RWPE1 (cell line): ENCODE data around the gene CD300LF.
A peak's percentile ranks its signal among the peaks of the same experiment; 100 is the strongest.

Experiments
- CTCF ChIA-PET: fragments of 350-600 bp; sonication (Branson Sonifier 250); formaldehyde crosslinking; extraction: SDS; loops from one replicate; lab custom pipeline; 2021; lab: Yijun Ruan, JAX
- POLR2A ChIA-PET: fragments of 400-600 bp; formaldehyde crosslinking; extraction: SDS; loops from one replicate; lab custom pipeline; 2020; ENCODE audit warnings: antibody characterized with exemption; ENCODE audit not compliant: low non-redundant PET; lab: Yijun Ruan, JAX
- DNase-seq: peaks from one replicate; pipeline ENCODE4 v3.0.0; 2012; ENCODE audit warnings: low spot score
- H3K27ac ChIP-seq: fragments of 450-650 bp; 2 replicates; pipeline ENCODE4 v1.5.1; 2017
- TF ChIP-seq, protein P1 (sequence below): fragments of 450-650 bp; conservative IDR thresholded peaks from 2 replicates; pipeline ENCODE4 v1.5.1; 2017; ENCODE audit warnings: low read depth, mild to moderate bottlenecking

Gene CD300LF

GRCh38 chr17:74680941-74681340 is 31.8 kb downstream of the CD300LF start:
- ChIA-PET POLR2A (interaction anchor here (0.5 kb wide), 1 partner anchor 376 kb away, joined by 5 read pairs; no protein-coding TSS in a partner anchor), CTCF (no interaction called here)
- TF ChIP-seq, protein P1, sequence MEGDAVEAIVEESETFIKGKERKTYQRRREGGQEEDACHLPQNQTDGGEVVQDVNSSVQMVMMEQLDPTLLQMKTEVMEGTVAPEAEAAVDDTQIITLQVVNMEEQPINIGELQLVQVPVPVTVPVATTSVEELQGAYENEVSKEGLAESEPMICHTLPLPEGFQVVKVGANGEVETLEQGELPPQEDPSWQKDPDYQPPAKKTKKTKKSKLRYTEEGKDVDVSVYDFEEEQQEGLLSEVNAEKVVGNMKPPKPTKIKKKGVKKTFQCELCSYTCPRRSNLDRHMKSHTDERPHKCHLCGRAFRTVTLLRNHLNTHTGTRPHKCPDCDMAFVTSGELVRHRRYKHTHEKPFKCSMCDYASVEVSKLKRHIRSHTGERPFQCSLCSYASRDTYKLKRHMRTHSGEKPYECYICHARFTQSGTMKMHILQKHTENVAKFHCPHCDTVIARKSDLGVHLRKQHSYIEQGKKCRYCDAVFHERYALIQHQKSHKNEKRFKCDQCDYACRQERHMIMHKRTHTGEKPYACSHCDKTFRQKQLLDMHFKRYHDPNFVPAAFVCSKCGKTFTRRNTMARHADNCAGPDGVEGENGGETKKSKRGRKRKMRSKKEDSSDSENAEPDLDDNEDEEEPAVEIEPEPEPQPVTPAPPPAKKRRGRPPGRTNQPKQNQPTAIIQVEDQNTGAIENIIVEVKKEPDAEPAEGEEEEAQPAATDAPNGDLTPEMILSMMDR = no peak
- H3K27ac ChIP-seq = no peak overlapping the region
- DNase-seq = no peak

DNA sequence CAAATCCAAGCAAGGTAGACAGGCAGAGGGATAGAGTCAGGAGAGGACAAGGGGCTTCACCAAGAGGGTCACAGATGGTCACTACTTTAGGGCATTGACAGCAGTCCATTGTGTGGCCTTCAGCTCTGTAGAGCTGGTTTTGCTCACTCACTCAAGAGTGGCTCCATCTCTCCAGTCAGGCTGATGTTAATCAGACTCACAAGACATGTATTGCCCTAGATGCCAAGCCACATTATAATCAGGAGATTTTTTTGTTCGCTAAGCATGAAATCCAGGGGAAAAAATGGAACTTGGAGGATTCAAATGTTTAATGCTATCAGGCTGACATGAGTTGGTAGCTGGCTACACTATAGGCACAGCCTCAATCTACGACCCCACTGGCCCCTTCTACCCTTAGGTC is 32.5 kb downstream of the CD300LF start:
- no peak for DNase-seq
- POLR2A ChIA-PET = no interaction called here
- no peak overlapping the region for H3K27ac ChIP-seq
- CTCF ChIA-PET = no interaction called here
- TF ChIP-seq, protein P1 = no peak

DNA sequence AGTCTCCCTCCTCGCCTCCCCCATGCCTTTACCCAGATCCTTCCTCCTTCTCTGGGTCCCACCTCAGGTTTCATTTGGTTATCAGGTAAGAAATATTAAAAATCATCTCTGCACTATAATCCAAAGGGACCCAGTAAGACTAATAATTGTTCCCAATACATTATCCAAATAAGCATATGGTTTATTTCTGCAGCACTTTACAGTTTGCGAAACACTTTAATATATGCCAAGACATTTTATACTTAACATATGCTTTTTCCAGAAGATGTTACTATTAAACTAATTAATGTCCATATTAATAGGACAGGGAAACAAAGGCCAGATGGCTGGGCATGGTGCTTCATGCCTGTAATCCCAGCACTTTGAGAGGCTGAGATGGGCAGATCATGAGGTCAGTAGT is 33.3 kb downstream of the CD300LF start:
- POLR2A ChIA-PET = no interaction called here
- DNase-seq = no peak
- TF ChIP-seq, protein P1 = no peak
- CTCF ChIA-PET = no interaction called here
- no peak overlapping the region for H3K27ac ChIP-seq

DNA sequence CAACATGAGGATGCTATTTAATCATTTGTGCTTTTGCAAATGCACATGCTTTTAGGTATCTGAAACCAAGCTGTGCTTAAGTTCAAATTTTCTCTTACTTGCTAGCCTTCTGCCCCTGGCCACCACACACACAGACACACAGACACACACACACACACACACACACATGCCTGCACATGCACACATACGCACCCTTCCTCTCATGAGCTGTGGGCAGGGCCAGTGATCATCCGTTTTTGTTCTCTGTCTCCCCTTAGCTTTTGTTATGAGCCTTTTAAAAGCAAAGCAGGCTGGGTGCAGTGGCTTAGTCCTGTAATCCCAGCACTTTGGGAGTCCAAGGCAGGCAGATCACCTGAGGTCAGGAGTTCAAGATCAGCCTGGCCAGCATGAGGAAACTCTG is 34.2 kb downstream of the CD300LF start:
- ChIA-PET CTCF (no interaction called here), POLR2A (no interaction called here)
- TF ChIP-seq, protein P1 = no peak
- no peak overlapping the region for H3K27ac ChIP-seq
- DNase-seq = no peak

GRCh38 chr17:74677558-74678466 is 34.9 kb downstream of the CD300LF start:
- DNase-seq = no peak
- H3K27ac ChIP-seq = no peak overlapping the region
- ChIA-PET POLR2A (no interaction called here), CTCF (interaction anchor here (0.6 kb wide), 1 partner anchor 33 kb away, joined by 4 read pairs; no protein-coding TSS in a partner anchor)
- TF ChIP-seq, protein P1 = no peak

DNA sequence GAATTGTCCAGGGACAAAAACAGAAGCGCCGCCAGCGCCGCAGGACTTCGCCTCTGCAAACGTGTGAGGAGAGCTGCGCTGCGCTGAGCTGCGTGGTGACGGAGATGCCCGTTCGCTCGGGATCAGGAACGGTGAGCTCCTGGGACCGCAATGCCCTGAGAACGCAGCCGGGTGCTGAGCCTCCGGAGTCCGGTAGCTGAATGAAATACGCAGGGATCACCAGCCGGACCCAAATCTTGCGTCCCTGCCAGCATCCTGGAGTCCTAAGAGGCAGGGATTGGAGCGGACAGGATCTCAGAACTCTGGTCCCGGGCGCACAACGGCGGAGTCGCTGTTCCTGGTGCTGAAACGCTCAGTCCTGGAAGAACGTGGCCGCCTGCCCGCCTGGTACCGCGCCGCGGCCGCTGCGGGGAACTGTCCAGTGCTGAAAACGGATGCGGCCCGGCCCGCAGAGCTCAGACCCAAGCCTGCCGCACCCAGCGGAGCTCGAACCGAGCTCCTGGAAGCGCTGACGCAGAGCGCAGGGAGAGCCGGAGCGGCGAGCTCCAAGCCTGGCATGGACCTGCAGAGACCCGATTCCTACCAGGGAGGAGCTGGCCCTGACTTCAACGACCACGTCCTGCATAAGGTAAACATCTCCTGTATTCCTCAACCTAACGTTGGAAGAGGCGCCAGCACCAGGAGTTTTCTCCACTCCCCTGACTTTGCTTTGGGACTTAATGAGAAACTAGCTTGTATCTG is 41.5 kb downstream of the CD300LF start:
- ChIA-PET CTCF (interaction anchor here (0.6 to 1.0 kb wide), 2 partner anchors 66 to 120 kb away, joined by 3 read pairs; partner anchors contain the start of gene RAB37), POLR2A (no interaction called here)
- TF ChIP-seq, protein P1 = no peak
- no peak overlapping the region for H3K27ac ChIP-seq
- peak; percentile 68 for DNase-seq
